ENCODE measurements around the gene KCND1. TPM values are rescaled to one million over a fixed set of nuclear protein-coding genes. Genes with fewer than 3 reads are reported as not detected.

Gene KCND1
- total RNA-seq, 2 experiments from 2014 or later: 7.6 to 8.8 TPM

DNA sequence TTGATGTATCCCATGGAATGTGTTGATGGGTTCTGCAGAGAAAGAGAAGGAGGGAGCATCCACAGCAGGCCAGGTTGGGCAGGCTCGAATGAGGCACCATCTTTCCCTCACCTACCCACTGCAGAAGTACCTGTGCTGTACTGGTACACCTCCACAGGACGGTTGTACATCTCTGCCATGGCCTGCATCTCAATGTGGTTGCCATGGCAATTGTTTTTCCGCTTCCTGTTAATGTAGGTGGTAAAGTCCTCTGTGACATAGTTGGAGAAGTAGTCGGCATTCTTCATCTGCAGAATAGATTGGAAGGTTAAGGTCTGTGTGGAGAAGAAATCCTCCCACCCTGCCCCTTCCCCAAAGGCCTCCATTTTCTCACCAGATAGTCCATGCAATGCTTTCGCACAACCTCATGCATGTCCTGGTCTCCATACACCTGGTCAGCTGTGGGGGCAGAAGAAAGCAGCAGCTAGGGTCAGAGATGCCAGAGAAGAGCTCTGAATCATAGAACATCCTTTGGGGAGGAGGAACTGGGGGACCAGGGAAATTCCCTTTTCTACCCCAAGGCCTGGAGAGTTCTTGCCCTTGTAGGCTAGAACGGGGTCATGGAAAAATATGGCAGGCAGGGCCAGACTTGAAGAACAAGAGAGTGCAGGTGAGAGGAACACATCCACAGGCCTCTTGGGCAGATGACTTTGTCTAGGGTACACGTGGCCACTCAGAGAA is 36.9 kb downstream of the KCND1 start:
- TF ChIP-seq EZH2phosphoT487 (IDR thresholded peaks at IDR 0.05; ENCODE audit: borderline replicate concordance, low read depth, low read length): no peak
- TF ChIP-seq, protein P1, sequence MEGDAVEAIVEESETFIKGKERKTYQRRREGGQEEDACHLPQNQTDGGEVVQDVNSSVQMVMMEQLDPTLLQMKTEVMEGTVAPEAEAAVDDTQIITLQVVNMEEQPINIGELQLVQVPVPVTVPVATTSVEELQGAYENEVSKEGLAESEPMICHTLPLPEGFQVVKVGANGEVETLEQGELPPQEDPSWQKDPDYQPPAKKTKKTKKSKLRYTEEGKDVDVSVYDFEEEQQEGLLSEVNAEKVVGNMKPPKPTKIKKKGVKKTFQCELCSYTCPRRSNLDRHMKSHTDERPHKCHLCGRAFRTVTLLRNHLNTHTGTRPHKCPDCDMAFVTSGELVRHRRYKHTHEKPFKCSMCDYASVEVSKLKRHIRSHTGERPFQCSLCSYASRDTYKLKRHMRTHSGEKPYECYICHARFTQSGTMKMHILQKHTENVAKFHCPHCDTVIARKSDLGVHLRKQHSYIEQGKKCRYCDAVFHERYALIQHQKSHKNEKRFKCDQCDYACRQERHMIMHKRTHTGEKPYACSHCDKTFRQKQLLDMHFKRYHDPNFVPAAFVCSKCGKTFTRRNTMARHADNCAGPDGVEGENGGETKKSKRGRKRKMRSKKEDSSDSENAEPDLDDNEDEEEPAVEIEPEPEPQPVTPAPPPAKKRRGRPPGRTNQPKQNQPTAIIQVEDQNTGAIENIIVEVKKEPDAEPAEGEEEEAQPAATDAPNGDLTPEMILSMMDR (conservative IDR thresholded peaks at IDR 0.05; ENCODE audit: low read length): no peak
- Histone ChIP-seq H3K36me3 (ENCODE audit: insufficient read depth, low read length) (peaks cover 62% of the 10 kb centered on the region), H3K79me2 (ENCODE audit: insufficient read depth, low read depth, low read length) (peaks cover 22% of the 10 kb centered on the region; the same call in 1 of the 2 replicates), H4K20me1 (ENCODE audit: insufficient read depth, low read length) (no peaks in the 10 kb centered on the region), H3K9me3 (ENCODE audit: low read length) (no peaks in the 10 kb centered on the region), H3K4me1 (ENCODE audit: insufficient read depth, low read length, poor library complexity, severe bottlenecking) (peaks cover 64% of the 10 kb centered on the region), H2AFZ (ENCODE audit: low read length) (no peak overlapping the region), H3K4me2 (ENCODE audit: low read length) (peak overlapping the region; percentile 30; the same call in 1 of the 2 replicates), H3K27ac (ENCODE audit: low read depth, low read length, poor library complexity, severe bottlenecking) (peak overlapping the region; percentile 75), H3K9me2 (ENCODE audit: insufficient read depth, low read length) (no peaks in the 10 kb centered on the region), H3K4me3 (ENCODE audit: low read depth, low read length, poor library complexity, severe bottlenecking) (no peak overlapping the region)
- intact Hi-C loops (cut with micrococcal nuclease; ENCODE audit: unreplicated experiment): loop anchor here (5.0 kb wide), 2 partner anchors 37 to 257 kb away; partner anchors contain the start of genes PQBP1 and TIMM17B
- ChIA-PET POLR2A (interaction anchor here (0.6 kb wide), 1 partner anchor 23 kb away, joined by 3 read pairs; no protein-coding TSS in a partner anchor), CTCF (ENCODE audit: unreplicated experiment) (no interaction called here)
- no peak for DNase-seq (ENCODE audit: low spot score)
- no TSS peak for BruUV-seq (replicated peaks)

DNA sequence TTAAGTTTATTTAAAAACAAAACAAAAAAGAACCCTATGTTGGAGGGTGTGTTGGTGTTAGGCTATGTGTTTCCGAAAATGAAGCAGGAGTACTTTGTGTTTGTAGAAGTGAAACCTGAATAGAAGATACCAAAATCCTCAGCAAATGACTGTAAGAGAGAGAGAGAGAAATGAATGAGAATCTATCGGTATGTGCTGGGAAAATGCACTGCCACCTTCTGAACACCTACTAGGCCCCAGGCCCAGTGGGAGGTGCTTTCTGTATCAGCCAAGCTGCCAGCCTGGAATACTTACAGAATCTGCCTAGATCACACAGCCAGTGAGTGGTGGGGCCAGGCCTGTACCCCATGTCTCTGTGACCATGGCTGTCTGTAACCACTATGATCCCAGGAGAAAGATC is 37.9 kb downstream of the KCND1 start:
- Histone ChIP-seq H3K27ac (ENCODE audit: low read depth, low read length, poor library complexity, severe bottlenecking) (peak overlapping the region; percentile 75), H3K79me2 (ENCODE audit: insufficient read depth, low read depth, low read length) (peaks cover 22% of the 10 kb centered on the region; the same call in 1 of the 2 replicates), H3K4me3 (ENCODE audit: low read depth, low read length, poor library complexity, severe bottlenecking) (no peak overlapping the region), H3K9me3 (ENCODE audit: low read length) (no peaks in the 10 kb centered on the region), H4K20me1 (ENCODE audit: insufficient read depth, low read length) (no peaks in the 10 kb centered on the region), H2AFZ (ENCODE audit: low read length) (no peak overlapping the region), H3K36me3 (ENCODE audit: insufficient read depth, low read length) (peaks cover 66% of the 10 kb centered on the region), H3K9me2 (ENCODE audit: insufficient read depth, low read length) (no peaks in the 10 kb centered on the region), H3K4me2 (ENCODE audit: low read length) (peak overlapping the region; percentile 30), H3K4me1 (ENCODE audit: insufficient read depth, low read length, poor library complexity, severe bottlenecking) (peaks cover 56% of the 10 kb centered on the region)
- BruUV-seq (replicated peaks): no TSS peak
- DNase-seq (ENCODE audit: low spot score): no peak
- ChIA-PET CTCF (ENCODE audit: unreplicated experiment) (no interaction called here), POLR2A (no interaction called here)
- intact Hi-C loops (cut with micrococcal nuclease; ENCODE audit: unreplicated experiment): no loop called here
- TF ChIP-seq EZH2phosphoT487 (IDR thresholded peaks at IDR 0.05; ENCODE audit: borderline replicate concordance, low read depth, low read length): no peak
- TF ChIP-seq, protein P1 (conservative IDR thresholded peaks at IDR 0.05; ENCODE audit: low read length): no peak
